Stomach (tissue), 9 donors: Measurements from ENCODE around the gene UPK2. TPM values are rescaled to one million over a fixed set of nuclear protein-coding genes. Genes with fewer than 3 reads are reported as not detected.

Experiments
- DNase-seq, 2 donors: peaks; one replicate each; pipeline versions ENCODE4 v3.0.0 to v3.0.0-alpha.2; 2013 to 2019
- H3K27ac ChIP-seq, 5 donors: fragments of 200-600 bp in 4 of 5; sonication (generic) in 4 of 5; one replicate each; pipeline ENCODE4 v1.5.1; 2013 to 2019; ENCODE audit warnings: mild to moderate bottlenecking in 1 of 5, moderate library complexity in 1 of 5
- H3K27me3 ChIP-seq, 3 donors: fragments of 200-600 bp; sonication (generic); one replicate each; pipeline ENCODE4 v1.5.1; 2017 to 2019; ENCODE audit warnings: mixed run types in 1 of 3
- H3K36me3 ChIP-seq, 4 donors: fragments of 200-600 bp; sonication (generic); 1 replicate in 3 of 4; 2 replicates in 1 of 4; pipeline ENCODE4 v1.5.1; 2016 to 2019
- H3K4me1 ChIP-seq, 4 donors: fragments of 200-600 bp; sonication (generic); one replicate each; pipeline ENCODE4 v1.5.1; 2016 to 2019
- H3K4me3 ChIP-seq, 4 donors: fragments of 200-600 bp; sonication (generic) in 3 of 4; one replicate each; pipeline ENCODE4 v1.5.1; 2016 to 2019; ENCODE audit warnings: mild to moderate bottlenecking in 1 of 4
- H3K9me3 ChIP-seq, 4 donors: fragments of 200-600 bp; sonication (generic); one replicate each; pipeline ENCODE4 v1.5.1; 2016 to 2019
- EP300 ChIP-seq: sonication (generic); formaldehyde crosslinking; IDR thresholded peaks from one replicate; pipeline ENCODE4 v1.6.1; 2017; ENCODE audit warnings: antibody characterized with exemption
- POLR2A ChIP-seq, 4 donors: fragments of 450-650 bp; IDR thresholded peaks; one replicate each; pipeline ENCODE4 v1.6.1; 2016; ENCODE audit warnings: antibody characterized with exemption in 4 of 4, control low read depth in 2 of 4, mild to moderate bottlenecking in 1 of 4, moderate library complexity in 1 of 4
- POLR2AphosphoS5 ChIP-seq, 3 donors: sonication (generic); formaldehyde crosslinking; IDR thresholded peaks; one replicate each; pipeline ENCODE4 v1.6.1; 2016; ENCODE audit warnings: antibody characterized with exemption in 3 of 3
- WGBS, 5 donors: extraction: QIAGEN DNeasy Blood & Tissue Kit in 3 of 5; methylation state at CpG; one replicate each; pipeline versions ENCODE4 v1.1.5 to v1.1.7; 2013 to 2018; 5-methylcytosine and 5-hydroxymethylcytosine counted together
- intact Hi-C: fragments of 100-400 bp; cut with DNase I; formaldehyde crosslinking; loops from one replicate; pipeline ENCODE4 v1.15.1; 2023; ENCODE audit warnings: low total_unique reads
- polyA plus RNA-seq, 3 donors: library from polyadenylated mRNA; stranded (reverse); fragments of 200-250 nt; gene quantifications; one replicate each; pipeline ENCODE4 v1.2.3, GENCODE V29; 2013
- total RNA-seq, 5 donors: library from RNA; depleted of rRNA; stranded (reverse); fragments of >200 nt; gene quantifications; one replicate each; pipeline versions ENCODE4 v1.1.0 to v1.2.3, GENCODE V29; 2014 to 2016
- TF ChIP-seq, protein P1 (sequence below), 7 experiments: fragments of 450-650 bp in 4 of 7; fragments of 200-600 bp in 3 of 7; sonication (generic) in 3 of 7; IDR thresholded peaks; one replicate each; pipeline ENCODE4 v1.5.1; 2016 to 2019; ENCODE audit warnings: antibody characterized with exemption in 7 of 7, control low read depth in 2 of 7, mild to moderate bottlenecking in 1 of 7
- donor health status: healthy with polysubstance abuse.
- donor health status: Bipolar disorder and iron deficiency.
- donor health status: healthy.

Gene UPK2
- total and polyA plus RNA-seq, 8 donors: 0.50 TPM; not detected in 7

DNA sequence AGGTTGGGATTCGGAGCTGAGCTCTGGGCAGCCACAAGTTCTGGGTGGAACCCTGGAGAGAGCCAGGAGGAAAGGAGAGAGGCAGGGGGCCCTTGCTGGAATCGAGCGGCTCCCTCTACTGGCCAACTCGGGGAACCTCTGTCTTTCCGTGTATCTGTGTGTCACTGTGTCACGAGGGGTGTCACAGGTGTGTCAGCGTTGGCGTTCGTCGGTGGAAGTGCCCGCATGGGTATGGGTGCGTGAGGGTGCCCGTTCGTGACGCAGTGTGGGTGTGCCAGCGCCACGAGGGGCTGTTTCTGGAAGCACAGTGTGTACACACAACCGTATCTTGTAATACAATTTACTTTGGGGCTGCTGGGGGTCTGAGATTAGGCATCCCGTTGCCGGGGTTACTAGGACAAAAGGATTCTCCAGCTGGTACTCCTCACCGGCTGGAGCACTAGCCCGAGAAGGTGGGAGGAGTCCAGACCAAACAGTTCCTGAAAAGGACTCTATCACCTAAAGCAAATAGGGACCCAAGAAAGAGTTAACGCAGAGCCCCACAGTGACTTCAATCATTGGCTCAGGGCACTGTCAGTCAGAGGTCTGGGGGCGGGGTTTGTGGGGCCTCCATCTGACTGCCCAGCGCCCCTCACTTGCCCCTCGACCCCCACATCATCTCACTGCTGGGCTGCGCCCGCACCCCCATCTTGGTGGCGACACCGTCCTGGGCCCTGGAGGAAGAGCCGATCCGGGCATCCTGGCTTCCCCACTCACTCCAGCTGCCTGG lies 27.8 kb upstream of the UPK2 start:
- intact Hi-C loops: loop anchor here (2.0 kb wide), 1 partner anchor 19 kb away; no protein-coding TSS in a partner anchor
- Histone ChIP-seq H3K4me1 (peaks cover 38 to 68% (median 61%) of the 10 kb centered on the region in 4 donors), H3K27me3 (no peaks in the 10 kb centered on the region), H3K9me3 (no peaks in the 10 kb centered on the region), H3K27ac (peak overlapping the region; percentile 92 to 99 (median 97)), H3K36me3 (no peaks in the 10 kb centered on the region), H3K4me3 (peak overlapping the region; percentile 65 to 84 (median 75))
- WGBS, 5 donors: 0 to 2% (median 0%) methylated on average over 14 to 32 of the region's 32 CpGs
- TF ChIP-seq POLR2A (IDR thresholded peaks at IDR 0.05): no peak
- peak; percentile 59 to 81 (median 76) for TF ChIP-seq POLR2AphosphoS5 (IDR thresholded peaks at IDR 0.05)
- no peak for TF ChIP-seq EP300
- TF ChIP-seq, protein P1, sequence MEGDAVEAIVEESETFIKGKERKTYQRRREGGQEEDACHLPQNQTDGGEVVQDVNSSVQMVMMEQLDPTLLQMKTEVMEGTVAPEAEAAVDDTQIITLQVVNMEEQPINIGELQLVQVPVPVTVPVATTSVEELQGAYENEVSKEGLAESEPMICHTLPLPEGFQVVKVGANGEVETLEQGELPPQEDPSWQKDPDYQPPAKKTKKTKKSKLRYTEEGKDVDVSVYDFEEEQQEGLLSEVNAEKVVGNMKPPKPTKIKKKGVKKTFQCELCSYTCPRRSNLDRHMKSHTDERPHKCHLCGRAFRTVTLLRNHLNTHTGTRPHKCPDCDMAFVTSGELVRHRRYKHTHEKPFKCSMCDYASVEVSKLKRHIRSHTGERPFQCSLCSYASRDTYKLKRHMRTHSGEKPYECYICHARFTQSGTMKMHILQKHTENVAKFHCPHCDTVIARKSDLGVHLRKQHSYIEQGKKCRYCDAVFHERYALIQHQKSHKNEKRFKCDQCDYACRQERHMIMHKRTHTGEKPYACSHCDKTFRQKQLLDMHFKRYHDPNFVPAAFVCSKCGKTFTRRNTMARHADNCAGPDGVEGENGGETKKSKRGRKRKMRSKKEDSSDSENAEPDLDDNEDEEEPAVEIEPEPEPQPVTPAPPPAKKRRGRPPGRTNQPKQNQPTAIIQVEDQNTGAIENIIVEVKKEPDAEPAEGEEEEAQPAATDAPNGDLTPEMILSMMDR (IDR thresholded peaks at IDR 0.05): peak in 6 of 7 experiments; percentile 61 to 99 (median 92)
- peak; percentile 94 to 97 for DNase-seq

DNA sequence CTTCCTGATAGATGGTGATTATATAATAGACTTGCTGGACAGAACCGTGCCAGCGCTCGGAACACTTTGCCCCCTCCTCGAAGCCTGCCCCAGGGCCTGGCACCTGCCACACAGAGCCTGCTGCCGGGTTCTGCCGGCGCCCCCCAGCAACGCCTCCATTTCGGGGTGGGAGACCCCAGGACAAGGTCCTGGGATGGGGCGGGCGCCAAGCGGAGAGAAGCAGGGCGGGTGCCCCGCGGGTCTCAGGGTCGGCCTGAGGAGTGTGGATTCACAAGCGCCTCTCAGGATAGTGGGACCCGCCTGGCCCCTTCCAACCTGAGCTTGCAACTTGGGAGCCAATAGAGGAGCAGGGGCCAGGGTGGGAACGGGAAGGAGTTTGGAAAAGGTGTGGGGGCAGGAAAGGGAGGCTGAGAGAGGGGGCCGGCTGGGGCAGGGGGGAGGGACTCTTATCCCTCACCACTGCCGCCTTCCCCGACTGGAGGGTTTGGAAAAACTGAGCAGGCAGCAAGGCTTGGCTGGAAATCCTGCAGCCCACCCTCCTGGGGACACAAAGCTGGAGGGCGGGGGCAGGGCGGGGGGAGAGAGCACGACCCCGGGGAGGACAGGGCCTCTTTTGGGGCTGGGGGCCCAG lies 27.1 kb upstream of the UPK2 start:
- TF ChIP-seq EP300 (no peak), POLR2AphosphoS5 (IDR thresholded peaks at IDR 0.05) (no peak), POLR2A (IDR thresholded peaks at IDR 0.05) (no peak)
- TF ChIP-seq, protein P1 (IDR thresholded peaks at IDR 0.05): no peak
- 0 to 1% (median 0%) methylated on average over 19 to 26 of the region's 26 CpGs for WGBS, 5 donors
- no peaks in the 10 kb centered on the region for H3K27me3 ChIP-seq
- H3K27ac ChIP-seq: peak overlapping the region; percentile 92 to 99 (median 97)
- intact Hi-C loops: loop anchor here (2.0 kb wide), 1 partner anchor 20 kb away; no protein-coding TSS in a partner anchor
- no peaks in the 10 kb centered on the region for H3K36me3 ChIP-seq
- DNase-seq: no peak
- no peaks in the 10 kb centered on the region for H3K9me3 ChIP-seq
- H3K4me3 ChIP-seq: peak overlapping the region; percentile 65 to 84 (median 75)
- H3K4me1 ChIP-seq: peaks cover 42 to 68% (median 61%) of the 10 kb centered on the region in 4 donors

DNA sequence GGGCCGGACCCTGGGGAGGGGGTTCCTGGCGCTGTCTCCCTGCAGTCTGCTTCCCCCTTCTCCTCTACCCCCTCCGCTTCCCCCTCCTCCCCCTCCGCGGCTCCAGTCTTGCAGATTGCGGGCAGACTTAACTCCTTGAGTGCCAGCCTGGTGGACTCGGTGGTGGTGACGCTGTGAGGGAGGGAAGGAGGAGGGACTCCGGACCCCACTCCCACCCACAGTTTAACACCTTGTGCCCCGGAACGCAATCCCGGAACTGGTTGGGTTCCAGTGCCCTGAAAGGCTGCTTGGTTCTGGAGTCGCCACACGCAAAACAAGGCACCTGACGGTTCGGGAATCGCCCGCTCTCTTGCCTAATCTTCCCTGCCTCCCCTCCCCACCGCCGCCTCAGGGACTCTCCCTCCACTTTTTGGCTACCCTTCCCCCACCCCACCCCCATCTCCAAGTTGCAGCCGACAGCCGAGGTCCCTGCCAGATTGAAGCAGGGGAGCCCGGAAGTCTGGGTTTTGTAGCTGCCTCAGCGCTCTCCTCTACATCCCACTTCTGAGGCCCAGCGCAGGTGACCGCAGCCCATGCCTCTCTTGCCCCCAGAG lies 26.5 kb upstream of the UPK2 start:
- peak; percentile 93 to 97 for DNase-seq
- peak overlapping the region; percentile 65 to 84 (median 75) for H3K4me3 ChIP-seq
- intact Hi-C loops: loop anchor here (2.0 kb wide), 1 partner anchor 21 kb away; no protein-coding TSS in a partner anchor
- H3K9me3 ChIP-seq: no peaks in the 10 kb centered on the region
- no peaks in the 10 kb centered on the region for H3K36me3 ChIP-seq
- WGBS, 5 donors: 0 to 1% (median 0%) methylated on average over 18 to 24 of the region's 26 CpGs
- H3K4me1 ChIP-seq: peaks cover 42 to 68% (median 60%) of the 10 kb centered on the region in 4 donors
- peak overlapping the region; percentile 92 to 99 (median 97) for H3K27ac ChIP-seq
- no peaks in the 10 kb centered on the region for H3K27me3 ChIP-seq
- TF ChIP-seq POLR2AphosphoS5 (IDR thresholded peaks at IDR 0.05): peak in 2 of 3 donors; percentile 64 to 70
- TF ChIP-seq POLR2A (IDR thresholded peaks at IDR 0.05): peak in 1 of 4 donors; percentile 20
- TF ChIP-seq EP300: no peak
- TF ChIP-seq, protein P1 (IDR thresholded peaks at IDR 0.05): no peak

DNA sequence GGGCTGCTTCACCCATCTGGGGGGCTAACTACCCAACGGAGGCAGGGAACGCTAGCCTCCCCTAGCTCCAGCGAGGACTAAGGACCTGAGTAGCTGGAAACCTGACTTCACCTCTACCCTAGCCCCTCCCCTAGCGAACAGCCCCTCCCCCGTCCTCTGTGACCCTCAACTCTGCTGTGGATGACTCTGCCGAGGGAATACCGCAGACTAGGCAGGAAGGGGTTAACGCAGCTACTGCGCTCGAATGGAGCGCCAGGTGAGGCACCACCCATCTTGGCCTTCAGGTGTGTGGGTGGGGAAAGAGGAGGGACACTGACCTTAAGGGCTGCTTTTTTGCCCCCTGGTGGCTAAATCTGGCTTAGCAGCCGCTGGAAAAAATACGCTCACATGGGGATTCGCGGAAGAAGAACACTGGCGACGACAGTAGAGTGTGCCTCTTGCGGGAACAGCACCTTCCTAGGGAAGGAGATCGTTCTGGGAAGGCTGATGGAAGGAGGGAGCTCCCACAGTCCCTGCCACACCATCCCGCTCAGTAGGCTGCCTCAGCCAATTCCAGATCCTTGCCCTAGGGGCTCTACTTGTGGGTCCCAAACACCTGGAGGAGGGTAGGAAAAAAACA lies 25.9 kb upstream of the UPK2 start:
- Histone ChIP-seq H3K27me3 (no peaks in the 10 kb centered on the region), H3K27ac (peak overlapping the region; percentile 92 to 99 (median 97)), H3K4me3 (peak overlapping the region; percentile 65 to 84 (median 75)), H3K9me3 (no peaks in the 10 kb centered on the region), H3K36me3 (no peaks in the 10 kb centered on the region), H3K4me1 (peaks cover 42 to 68% (median 59%) of the 10 kb centered on the region in 4 donors)
- peak; percentile 7 to 88 (median 58) for TF ChIP-seq POLR2AphosphoS5 (IDR thresholded peaks at IDR 0.05)
- no peak for TF ChIP-seq EP300
- TF ChIP-seq, protein P1 (IDR thresholded peaks at IDR 0.05): peak in 6 of 7 experiments; percentile 96 to 100 (median 98)
- intact Hi-C loops: no loop called here
- 0 to 1% (median 1%) methylated on average over 17 to 20 of the region's 20 CpGs for WGBS, 5 donors
- peak; percentile 95 to 96 for DNase-seq
